Mammary epithelial cell (primary cell): ENCODE results near the gene DTD1.

ENCODE experiments used
- EZH2 ChIP-seq: IDR thresholded peaks from 2 replicates; pipeline ENCODE4 v1.6.1; 2012; ENCODE audit warnings: low read length, inconsistent platforms, borderline replicate concordance
- TF ChIP-seq, protein P1 (sequence below), 2 donors: IDR thresholded peaks in 1 of 2; conservative IDR thresholded peaks in 1 of 2; 2 replicates each; pipeline ENCODE4 v1.5.1; 2011 to 2012; ENCODE audit warnings: inconsistent platforms in 2 of 2, low read length in 2 of 2, mild to moderate bottlenecking in 2 of 2, control low read depth in 1 of 2, low read depth in 1 of 2; ENCODE audit not compliant: insufficient read depth in 1 of 2; ENCODE audit errors: extremely low read depth in 1 of 2

DNA sequence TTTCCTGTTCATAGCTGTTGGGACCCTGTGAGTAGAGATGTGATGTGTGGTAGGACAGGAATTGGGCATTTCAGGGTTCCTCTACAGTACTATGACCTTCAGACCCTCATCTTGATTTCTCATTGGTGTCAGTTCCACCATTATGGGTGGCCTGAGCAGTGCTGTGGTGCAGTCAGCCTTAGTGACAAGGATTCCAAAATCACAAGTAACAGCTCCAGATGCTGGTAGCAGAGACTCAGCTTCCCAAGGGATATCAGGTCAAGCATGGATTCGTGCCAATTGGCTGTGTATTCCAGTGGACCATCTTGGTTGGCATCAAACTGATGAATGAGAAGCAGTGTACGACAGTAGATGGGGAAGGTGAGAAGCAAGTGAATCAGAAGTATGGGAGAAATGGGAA is 16.8 kb upstream of the DTD1 start:
- TF ChIP-seq, protein P1, sequence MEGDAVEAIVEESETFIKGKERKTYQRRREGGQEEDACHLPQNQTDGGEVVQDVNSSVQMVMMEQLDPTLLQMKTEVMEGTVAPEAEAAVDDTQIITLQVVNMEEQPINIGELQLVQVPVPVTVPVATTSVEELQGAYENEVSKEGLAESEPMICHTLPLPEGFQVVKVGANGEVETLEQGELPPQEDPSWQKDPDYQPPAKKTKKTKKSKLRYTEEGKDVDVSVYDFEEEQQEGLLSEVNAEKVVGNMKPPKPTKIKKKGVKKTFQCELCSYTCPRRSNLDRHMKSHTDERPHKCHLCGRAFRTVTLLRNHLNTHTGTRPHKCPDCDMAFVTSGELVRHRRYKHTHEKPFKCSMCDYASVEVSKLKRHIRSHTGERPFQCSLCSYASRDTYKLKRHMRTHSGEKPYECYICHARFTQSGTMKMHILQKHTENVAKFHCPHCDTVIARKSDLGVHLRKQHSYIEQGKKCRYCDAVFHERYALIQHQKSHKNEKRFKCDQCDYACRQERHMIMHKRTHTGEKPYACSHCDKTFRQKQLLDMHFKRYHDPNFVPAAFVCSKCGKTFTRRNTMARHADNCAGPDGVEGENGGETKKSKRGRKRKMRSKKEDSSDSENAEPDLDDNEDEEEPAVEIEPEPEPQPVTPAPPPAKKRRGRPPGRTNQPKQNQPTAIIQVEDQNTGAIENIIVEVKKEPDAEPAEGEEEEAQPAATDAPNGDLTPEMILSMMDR (conservative IDR thresholded peaks at IDR 0.05 in 1 of 2, IDR thresholded peaks at IDR 0.05 in 1 of 2; ENCODE audit: extremely low read depth in 1 of 2, insufficient read depth in 1 of 2, low read depth in 1 of 2, low read length in 2 of 2), result no peak
- no peak for TF ChIP-seq EZH2
